Colonic mucosa (tissue), 4 donors: ENCODE data around the gene ADGRF4. TPM values are rescaled to one million over a fixed set of nuclear protein-coding genes. Genes with fewer than 3 reads are reported as not detected.

ENCODE experiments used
- DNase-seq: peaks from one replicate; pipeline ENCODE4 v3.0.0-alpha.2; 2020
- H3K27ac ChIP-seq: fragments of 200-600 bp; one replicate; pipeline ENCODE4 v1.8.0; 2021
- H3K27me3 ChIP-seq: fragments of 200-600 bp; one replicate; pipeline ENCODE4 v1.8.0; 2021
- H3K36me3 ChIP-seq: fragments of 200-600 bp; one replicate; pipeline ENCODE4 v1.8.0; 2021
- H3K4me1 ChIP-seq: fragments of 200-600 bp; one replicate; pipeline ENCODE4 v1.8.0; 2021; ENCODE audit warnings: mild to moderate bottlenecking
- H3K4me3 ChIP-seq: fragments of 200-600 bp; one replicate; pipeline ENCODE4 v1.8.0; 2021
- H3K9ac ChIP-seq, 2 donors: one replicate each; pipeline ENCODE4 v1.7.0; 2013; ENCODE audit warnings: control low read depth in 2 of 2, low read depth in 2 of 2, low read length in 2 of 2
- H3K9me3 ChIP-seq: fragments of 200-600 bp; one replicate; pipeline ENCODE4 v1.8.0; 2021
- intact Hi-C: fragments of 100-400 bp; cut with DNase I; formaldehyde crosslinking; loops from one replicate; pipeline ENCODE4 v1.14.1; 2022
- total RNA-seq, 2 donors: library from RNA; stranded (reverse); fragmentation: NEBNext Ultra II Directional in 1 of 2; extraction: Animal tissue kit (Norgen Biotek cat#: 25700) in 1 of 2; gene quantifications; one replicate each; pipeline ENCODE4 v1.2.1, GENCODE V29; 2021
- TF ChIP-seq, protein P1 (sequence below): fragments of 200-600 bp; IDR thresholded peaks from one replicate; pipeline ENCODE4 v1.8.0; 2022; ENCODE audit warnings: antibody characterized with exemption, mild to moderate bottlenecking
- donor health status: healthy.
- donor health status: DM: no; HTN: no; CAD: no.
- donor health status: DM: no; HTN: no; CAD: no.

The ADGRF4 gene
- total RNA-seq, 2 donors from 2014 or later: 1.6 to 1.9 TPM

DNA sequence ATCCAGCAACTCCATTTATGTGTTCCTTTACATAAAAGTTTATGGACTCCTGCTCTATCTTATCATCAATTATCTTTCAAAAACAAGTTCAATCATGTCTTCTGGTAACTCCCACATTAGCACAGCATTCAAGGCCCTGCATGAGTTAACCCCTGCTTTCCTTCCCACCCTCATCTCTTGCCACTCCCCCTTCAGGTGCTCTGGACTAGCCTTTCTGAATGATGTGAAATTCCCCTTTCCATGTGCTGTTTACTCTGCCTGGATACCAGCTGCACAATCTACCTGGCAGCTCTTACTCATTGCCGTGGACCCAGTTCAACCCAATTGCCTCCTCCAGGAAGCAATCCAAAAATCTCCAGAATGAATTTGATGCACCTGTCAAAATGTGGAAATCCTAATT lies 11.9 kb downstream of the ADGRF4 start:
- intact Hi-C loops: no loop called here
- no peaks in the 10 kb centered on the region for H3K27me3 ChIP-seq
- H3K9ac ChIP-seq: no peak overlapping the region
- DNase-seq: no peak
- H3K27ac ChIP-seq: no peak overlapping the region
- TF ChIP-seq, protein P1, sequence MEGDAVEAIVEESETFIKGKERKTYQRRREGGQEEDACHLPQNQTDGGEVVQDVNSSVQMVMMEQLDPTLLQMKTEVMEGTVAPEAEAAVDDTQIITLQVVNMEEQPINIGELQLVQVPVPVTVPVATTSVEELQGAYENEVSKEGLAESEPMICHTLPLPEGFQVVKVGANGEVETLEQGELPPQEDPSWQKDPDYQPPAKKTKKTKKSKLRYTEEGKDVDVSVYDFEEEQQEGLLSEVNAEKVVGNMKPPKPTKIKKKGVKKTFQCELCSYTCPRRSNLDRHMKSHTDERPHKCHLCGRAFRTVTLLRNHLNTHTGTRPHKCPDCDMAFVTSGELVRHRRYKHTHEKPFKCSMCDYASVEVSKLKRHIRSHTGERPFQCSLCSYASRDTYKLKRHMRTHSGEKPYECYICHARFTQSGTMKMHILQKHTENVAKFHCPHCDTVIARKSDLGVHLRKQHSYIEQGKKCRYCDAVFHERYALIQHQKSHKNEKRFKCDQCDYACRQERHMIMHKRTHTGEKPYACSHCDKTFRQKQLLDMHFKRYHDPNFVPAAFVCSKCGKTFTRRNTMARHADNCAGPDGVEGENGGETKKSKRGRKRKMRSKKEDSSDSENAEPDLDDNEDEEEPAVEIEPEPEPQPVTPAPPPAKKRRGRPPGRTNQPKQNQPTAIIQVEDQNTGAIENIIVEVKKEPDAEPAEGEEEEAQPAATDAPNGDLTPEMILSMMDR: no peak
- no peaks in the 10 kb centered on the region for H3K36me3 ChIP-seq
- no peak overlapping the region for H3K4me3 ChIP-seq
- H3K4me1 ChIP-seq: no peaks in the 10 kb centered on the region
- H3K9me3 ChIP-seq: no peaks in the 10 kb centered on the region

DNA sequence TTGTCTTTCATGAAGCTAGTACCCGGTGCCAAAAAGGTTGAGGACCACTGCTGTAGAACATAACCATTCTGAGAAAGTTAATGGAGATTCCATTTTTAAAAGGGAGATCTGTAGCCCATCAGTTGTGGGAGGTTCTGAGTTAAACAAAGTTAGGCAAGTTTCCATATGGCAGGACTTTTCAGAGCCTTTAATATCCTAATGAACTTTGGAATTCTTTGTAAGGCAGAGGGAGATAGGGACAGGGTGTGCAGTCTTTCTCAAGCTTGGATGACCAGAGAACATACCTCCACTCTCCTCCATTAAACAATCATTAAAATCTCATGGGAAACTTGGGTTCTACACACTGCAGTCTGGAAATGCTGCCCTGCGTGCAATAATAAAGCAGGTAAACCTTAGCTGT lies 14.8 kb downstream of the ADGRF4 start:
- intact Hi-C loops: no loop called here
- Histone ChIP-seq H3K4me1 (no peaks in the 10 kb centered on the region), H3K9me3 (no peaks in the 10 kb centered on the region), H3K27ac (no peak overlapping the region), H3K36me3 (no peaks in the 10 kb centered on the region), H3K4me3 (no peak overlapping the region), H3K27me3 (no peaks in the 10 kb centered on the region), H3K9ac (no peak overlapping the region)
- TF ChIP-seq, protein P1: no peak
- DNase-seq: no peak

DNA sequence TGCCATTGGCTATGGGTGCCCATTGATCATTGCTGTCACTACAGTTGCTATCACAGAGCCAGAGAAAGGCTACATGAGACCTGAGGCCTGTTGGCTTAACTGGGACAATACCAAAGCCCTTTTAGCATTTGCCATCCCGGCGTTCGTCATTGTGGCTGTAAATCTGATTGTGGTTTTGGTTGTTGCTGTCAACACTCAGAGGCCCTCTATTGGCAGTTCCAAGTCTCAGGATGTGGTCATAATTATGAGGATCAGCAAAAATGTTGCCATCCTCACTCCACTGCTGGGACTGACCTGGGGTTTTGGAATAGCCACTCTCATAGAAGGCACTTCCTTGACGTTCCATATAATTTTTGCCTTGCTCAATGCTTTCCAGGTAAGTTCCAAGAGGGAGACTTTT lies 16.4 kb downstream of the ADGRF4 start:
- Histone ChIP-seq H3K4me1 (no peaks in the 10 kb centered on the region), H3K36me3 (no peaks in the 10 kb centered on the region), H3K27me3 (no peaks in the 10 kb centered on the region), H3K9ac (no peak overlapping the region), H3K27ac (no peak overlapping the region), H3K4me3 (no peak overlapping the region), H3K9me3 (no peaks in the 10 kb centered on the region)
- DNase-seq: no peak
- intact Hi-C loops: no loop called here
- TF ChIP-seq, protein P1: no peak

DNA sequence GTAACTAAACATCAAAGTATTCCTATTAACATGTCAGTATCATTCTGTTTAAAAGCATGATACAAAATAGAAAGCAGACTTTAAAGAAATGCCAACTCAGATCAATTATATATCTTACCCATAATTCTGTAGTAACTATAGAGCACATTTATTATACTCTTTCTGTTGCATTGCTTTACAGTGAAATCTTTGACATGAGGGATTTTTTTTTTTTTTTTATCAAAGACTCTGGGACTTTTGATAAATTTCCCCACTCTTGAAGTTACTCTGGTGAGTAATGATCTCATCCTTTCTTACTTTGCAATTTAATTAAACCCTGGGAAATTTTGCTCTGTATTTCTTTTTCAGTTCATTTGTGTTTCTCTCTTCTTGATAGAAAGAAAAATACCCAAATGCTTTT lies 17.4 kb downstream of the ADGRF4 start:
- Histone ChIP-seq H3K27me3 (no peaks in the 10 kb centered on the region), H3K27ac (no peak overlapping the region), H3K36me3 (no peaks in the 10 kb centered on the region), H3K4me3 (no peak overlapping the region), H3K9me3 (no peaks in the 10 kb centered on the region), H3K4me1 (no peaks in the 10 kb centered on the region), H3K9ac (no peak overlapping the region)
- TF ChIP-seq, protein P1: no peak
- no peak for DNase-seq
- intact Hi-C loops: no loop called here

DNA sequence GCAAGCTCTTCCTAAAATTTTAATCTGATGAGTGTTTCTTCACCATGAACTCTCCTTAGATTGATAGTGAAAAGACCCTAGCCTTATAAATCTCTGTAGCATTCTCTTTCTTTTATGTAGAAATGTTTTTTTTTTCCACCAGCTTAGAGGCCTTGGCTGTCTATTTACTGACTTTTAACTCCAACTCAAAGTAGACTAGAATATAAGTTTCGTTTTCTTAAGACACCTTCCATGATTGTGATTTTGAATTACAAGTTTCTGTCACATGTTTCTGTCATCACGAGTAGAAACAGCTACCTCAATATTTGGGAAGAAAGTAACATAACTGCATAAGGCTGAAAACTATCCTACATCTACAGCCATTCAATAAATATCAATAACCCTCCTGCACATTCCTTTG lies 17.8 kb downstream of the ADGRF4 start:
- DNase-seq: no peak
- no peaks in the 10 kb centered on the region for H3K9me3 ChIP-seq
- no peak overlapping the region for H3K4me3 ChIP-seq
- no peaks in the 10 kb centered on the region for H3K27me3 ChIP-seq
- H3K36me3 ChIP-seq: no peaks in the 10 kb centered on the region
- intact Hi-C loops: no loop called here
- TF ChIP-seq, protein P1: no peak
- no peaks in the 10 kb centered on the region for H3K4me1 ChIP-seq
- H3K9ac ChIP-seq: no peak overlapping the region
- H3K27ac ChIP-seq: no peak overlapping the region

DNA sequence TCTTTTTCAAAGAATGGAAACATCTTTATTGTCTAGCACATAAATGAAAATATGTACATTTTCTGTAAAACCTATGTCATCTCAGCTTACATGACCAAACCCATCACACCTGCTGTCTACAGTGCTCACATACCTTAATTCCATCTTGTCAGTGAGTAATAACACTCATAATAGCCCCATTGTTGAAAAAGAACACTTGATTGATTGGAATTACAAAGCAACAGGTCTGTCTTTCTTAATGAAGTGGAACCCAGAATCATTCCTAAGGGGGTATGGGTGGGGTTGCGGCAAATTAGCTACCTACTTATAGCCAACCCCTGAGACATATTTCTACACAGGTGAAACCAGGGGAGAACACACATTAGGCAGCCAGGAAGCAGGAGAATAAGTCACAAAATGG lies 20.2 kb downstream of the ADGRF4 start:
- H3K9me3 ChIP-seq: no peaks in the 10 kb centered on the region
- H3K9ac ChIP-seq: no peak overlapping the region
- H3K4me1 ChIP-seq: no peaks in the 10 kb centered on the region
- no peaks in the 10 kb centered on the region for H3K36me3 ChIP-seq
- no peaks in the 10 kb centered on the region for H3K27me3 ChIP-seq
- intact Hi-C loops: no loop called here
- TF ChIP-seq, protein P1: no peak
- no peak overlapping the region for H3K27ac ChIP-seq
- no peak for DNase-seq
- H3K4me3 ChIP-seq: no peak overlapping the region
